Measurements from ENCODE around the gene PNKP. TPM values are rescaled to one million over a fixed set of nuclear protein-coding genes. Genes with fewer than 3 reads are reported as not detected.

Gene PNKP
- 31.5 TPM for total RNA-seq (ENCODE audit: insufficient read depth, low replicate concordance)

GRCh38 chr19:49866933-49867782 is at the start of gene PNKP:
TSS of gene PNKP (minus strand) at chr19:49867576. CDS start at chr19:49867204, 372 bp downstream.
- DNase-seq (ENCODE audit: low spot score) = peak; percentile 96

- no peak for DNase-seq (ENCODE audit: low spot score)
These were observed 47.9 kb upstream of the PNKP start for GRCh38 chr19:49915271-49915670.

- no peak for DNase-seq (ENCODE audit: low spot score)
These were observed 46.3 kb upstream of the PNKP start for GRCh38 chr19:49913720-49914119.

GRCh38 chr19:49912965-49913685 is 45.7 kb upstream of the PNKP start:
- DNase-seq (ENCODE audit: low spot score) = no peak

- DNase-seq (ENCODE audit: low spot score) = no peak
These were observed 44.2 kb upstream of the PNKP start for GRCh38 chr19:49911381-49912145.

GRCh38 chr19:49910179-49910578 is 42.8 kb upstream of the PNKP start:
- no peak for DNase-seq (ENCODE audit: low spot score)

GRCh38 chr19:49908480-49909420 is 41.4 kb upstream of the PNKP start:
- no peak for DNase-seq (ENCODE audit: low spot score)

GRCh38 chr19:49907745-49908446 is 40.5 kb upstream of the PNKP start:
- no peak for DNase-seq (ENCODE audit: low spot score)

- no peak for DNase-seq (ENCODE audit: low spot score)
These were observed 39.6 kb upstream of the PNKP start for GRCh38 chr19:49906879-49907564.

- DNase-seq (ENCODE audit: low spot score) = no peak
These were observed 36.8 kb upstream of the PNKP start for GRCh38 chr19:49904136-49904535.

GRCh38 chr19:49896863-49897621 is 29.7 kb upstream of the PNKP start, which contains the start of gene IL4I1:
TSS of gene IL4I1 (minus strand) at chr19:49896887. CDS start at chr19:49896160, 727 bp downstream.
- peak; percentile 54 for DNase-seq (ENCODE audit: low spot score)

- DNase-seq (ENCODE audit: low spot score) = no peak
These were observed 28.4 kb upstream of the PNKP start for GRCh38 chr19:49895566-49896297.

- DNase-seq (ENCODE audit: low spot score) = no peak
These were observed 27.6 kb upstream of the PNKP start for GRCh38 chr19:49894879-49895565.

GRCh38 chr19:49894011-49894664 is 26.8 kb upstream of the PNKP start:
- no peak for DNase-seq (ENCODE audit: low spot score)

- no peak for DNase-seq (ENCODE audit: low spot score)
These were observed 25.3 kb upstream of the PNKP start for GRCh38 chr19:49892716-49893115.

- no peak for DNase-seq (ENCODE audit: low spot score)
These were observed 24.0 kb upstream of the PNKP start for GRCh38 chr19:49891393-49891792.
